Lower leg skin (tissue), 4 donors: ENCODE results near the gene ZFP90. TPM values are rescaled to one million over a fixed set of nuclear protein-coding genes. Genes with fewer than 3 reads are reported as not detected.
"Not testable (repeated sequence)": the region's sequence is repeated elsewhere in the genome, so short reads cannot be mapped to it uniquely, and the experiment has no call there.

Source experiments
- DNase-seq, 2 donors: peaks; one replicate each; pipeline ENCODE4 v3.0.0-alpha.2; 2019; ENCODE audit warnings: low spot score in 2 of 2
- H3K4me3 ChIP-seq: fragments of 200-600 bp; sonication (generic); 2 replicates; pipeline ENCODE4 v1.5.1; 2017; ENCODE audit warnings: mild to moderate bottlenecking, low read depth; ENCODE audit not compliant: poor library complexity, severe bottlenecking
- CTCF ChIP-seq, 3 donors: fragments of 450-650 bp; IDR thresholded peaks; one replicate each; pipeline ENCODE4 v1.5.1; 2016; ENCODE audit warnings: antibody characterized with exemption in 3 of 3, mild to moderate bottlenecking in 3 of 3, moderate library complexity in 2 of 3
- POLR2A ChIP-seq, 2 donors: fragments of 450-650 bp; IDR thresholded peaks; one replicate each; pipeline ENCODE4 v1.6.1; 2016 to 2017; ENCODE audit warnings: antibody characterized with exemption in 2 of 2, mild to moderate bottlenecking in 1 of 2, moderate library complexity in 1 of 2
- WGBS, 2 donors: methylation state at CpG; one replicate each; pipeline ENCODE4 v1.1.5; 2018; 5-methylcytosine and 5-hydroxymethylcytosine counted together
- intact Hi-C: fragments of 100-400 bp; cut with DNase I; formaldehyde crosslinking; loops from one replicate; pipeline ENCODE4 v1.15.0; 2023; ENCODE audit warnings: low total_unique reads
- total RNA-seq, 4 donors: library from RNA; depleted of rRNA; stranded (reverse); fragments of >200 nt; gene quantifications; one replicate each; pipeline ENCODE4 v1.1.0, GENCODE V29; 2016

ZFP90 gene
- total RNA-seq, 4 donors from 2014 or later, result 14.5 to 32.6 (median 18.5) TPM

DNA sequence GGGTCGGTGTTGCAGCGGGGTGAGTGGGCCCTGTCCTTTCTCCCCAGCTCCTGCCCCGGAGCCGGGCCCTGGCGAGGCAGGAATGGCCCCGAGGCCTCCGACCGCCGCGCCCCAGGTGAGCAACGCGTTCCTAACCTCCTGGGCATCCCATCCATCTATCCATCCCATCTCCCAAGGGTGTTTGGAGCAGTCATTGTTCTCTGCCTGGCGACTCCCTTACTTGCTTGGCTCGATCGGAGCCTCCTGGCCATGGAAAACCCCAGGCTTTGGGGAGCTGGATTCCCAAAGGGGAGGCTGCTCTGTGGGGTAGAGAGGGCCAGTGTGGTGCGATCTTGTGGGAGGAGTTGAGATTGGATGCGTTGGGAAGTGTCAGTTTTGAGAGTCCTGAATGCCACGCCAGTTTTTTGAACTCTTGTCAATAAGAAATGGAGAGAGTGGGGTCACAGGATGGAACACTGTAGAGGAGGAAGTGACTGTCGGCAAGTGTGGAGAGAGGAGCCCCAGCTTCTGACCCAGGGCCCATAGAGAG is 684 bp downstream of the ZFP90 start:
- intact Hi-C loops, result loop anchor here (10.0 kb wide), 1 partner anchor 585 kb away; no protein-coding TSS in a partner anchor
- WGBS, 2 donors, result 2 to 7% methylated on average over 6 to 11 of the region's 19 CpGs
- TF ChIP-seq CTCF (IDR thresholded peaks at IDR 0.05), result no peak
- no peak for TF ChIP-seq POLR2A (IDR thresholded peaks at IDR 0.05)
- no peak for DNase-seq
- peak overlapping the region; percentile 92 for H3K4me3 ChIP-seq

- no peak for DNase-seq
- 92 to 96% methylated on average over 4 of the region's 4 CpGs for WGBS, 2 donors
- no peak overlapping the region for H3K4me3 ChIP-seq
- TF ChIP-seq CTCF (IDR thresholded peaks at IDR 0.05) (no peak), POLR2A (IDR thresholded peaks at IDR 0.05) (no peak)
- intact Hi-C loops, result no loop called here
Measured at GRCh38 chr16:68548947-68549346, 9.9 kb downstream of the ZFP90 start.

DNA sequence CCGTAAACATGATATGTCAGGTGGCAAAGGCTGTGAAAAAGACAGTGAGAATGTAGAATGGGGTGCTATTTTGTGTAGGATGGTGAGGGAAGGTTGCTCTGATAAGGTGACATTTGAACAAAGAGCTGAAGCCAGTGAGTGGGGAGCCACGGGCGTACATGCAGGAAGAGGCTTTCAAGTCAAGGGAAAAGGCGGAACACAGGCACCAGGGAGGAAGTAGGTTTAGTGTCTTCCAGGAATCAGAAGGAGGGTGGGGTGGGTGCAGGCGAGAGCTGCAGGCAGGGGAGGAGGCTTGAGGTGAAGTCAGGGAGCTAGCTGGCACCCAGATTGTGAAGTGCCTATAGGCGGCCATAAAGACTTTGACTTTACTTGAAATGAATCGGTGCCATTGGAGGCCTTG is 14.1 kb downstream of the ZFP90 start:
- 97% methylated on average over 7 of the region's 7 CpGs for WGBS, 2 donors
- H3K4me3 ChIP-seq, result no peak overlapping the region
- TF ChIP-seq POLR2A (IDR thresholded peaks at IDR 0.05), result no peak
- TF ChIP-seq CTCF (IDR thresholded peaks at IDR 0.05), result no peak
- DNase-seq, result no peak
- intact Hi-C loops, result no loop called here

GRCh38 chr16:68560341-68560740 is 21.2 kb downstream of the ZFP90 start:
- WGBS, 2 donors, result 97 to 100% methylated on average over 2 of the region's 2 CpGs
- H3K4me3 ChIP-seq, DNase-seq, intact Hi-C loops: not testable (repeated sequence)

DNA sequence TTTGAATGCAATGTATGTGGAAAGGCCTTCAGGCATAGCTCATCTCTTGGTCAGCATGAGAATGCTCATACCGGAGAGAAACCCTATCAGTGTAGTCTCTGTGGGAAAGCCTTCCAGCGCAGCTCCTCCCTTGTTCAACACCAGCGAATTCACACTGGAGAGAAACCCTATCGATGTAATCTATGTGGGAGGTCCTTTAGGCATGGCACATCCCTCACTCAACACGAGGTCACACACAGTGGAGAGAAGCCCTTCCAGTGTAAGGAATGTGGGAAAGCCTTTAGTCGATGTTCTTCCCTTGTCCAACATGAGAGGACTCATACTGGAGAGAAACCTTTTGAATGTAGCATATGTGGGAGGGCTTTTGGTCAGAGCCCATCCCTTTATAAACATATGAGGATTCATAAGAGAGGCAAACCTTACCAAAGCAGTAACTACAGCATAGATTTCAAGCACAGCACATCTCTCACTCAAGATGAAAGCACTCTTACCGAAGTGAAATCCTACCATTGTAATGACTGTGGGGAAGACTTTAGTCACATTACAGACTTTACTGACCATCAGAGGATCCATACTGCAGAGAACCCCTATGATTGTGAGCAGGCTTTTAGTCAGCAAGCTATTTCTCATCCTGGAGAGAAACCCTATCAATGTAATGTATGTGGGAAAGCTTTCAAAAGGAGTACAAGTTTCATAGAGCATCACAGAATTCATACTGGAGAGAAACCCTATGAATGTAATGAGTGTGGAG is 24.7 kb downstream of the ZFP90 start:
- intact Hi-C loops, result no loop called here
- H3K4me3 ChIP-seq, result no peak overlapping the region
- 98% methylated on average over 7 of the region's 7 CpGs for WGBS, 2 donors
- no peak for DNase-seq
- TF ChIP-seq CTCF (IDR thresholded peaks at IDR 0.05) (no peak), POLR2A (IDR thresholded peaks at IDR 0.05) (no peak)

- no peak overlapping the region for H3K4me3 ChIP-seq
- intact Hi-C loops, result no loop called here
- DNase-seq, result no peak
- TF ChIP-seq CTCF (IDR thresholded peaks at IDR 0.05) (no peak), POLR2A (IDR thresholded peaks at IDR 0.05) (no peak)
- 95 to 97% methylated on average over 9 of the region's 9 CpGs for WGBS, 2 donors
Measured at GRCh38 chr16:68564382-68564985, 25.4 kb downstream of the ZFP90 start.
